HepG2 (cell line): Measurements from ENCODE around the gene SCAPER. TPM values are rescaled to one million over a fixed set of nuclear protein-coding genes. Genes with fewer than 3 reads are reported as not detected.
A peak's percentile ranks its signal among the peaks of the same experiment; 100 is the strongest.

Experiments
- CAMTA2 ChIP-seq: sonication (generic); formaldehyde crosslinking; IDR thresholded peaks from 2 replicates; pipeline ENCODE4 v1.4.0; 2020; ENCODE audit warnings: mild to moderate bottlenecking, missing genetic modification reagents, borderline replicate concordance
- EEA1 ChIP-seq: sonication (generic); formaldehyde crosslinking; IDR thresholded peaks from 2 replicates; pipeline ENCODE4 v1.5.1; 2020; ENCODE audit warnings: mild to moderate bottlenecking, missing genetic modification reagents, borderline replicate concordance
- ESRRA ChIP-seq: sonication (generic); formaldehyde crosslinking; IDR thresholded peaks from 2 replicates; pipeline ENCODE4 v1.5.1; 2020; ENCODE audit warnings: mild to moderate bottlenecking, low read depth, missing genetic modification reagents
- FOXA3 ChIP-seq: IDR thresholded peaks from 2 replicates; pipeline ENCODE4 v1.6.1; 2016; ENCODE audit warnings: missing genetic modification reagents, missing compliant biosample characterization
- HES4 ChIP-seq: sonication (generic); formaldehyde crosslinking; IDR thresholded peaks from 2 replicates; pipeline ENCODE4 v1.9.0; 2021; ENCODE audit warnings: mild to moderate bottlenecking, missing genetic modification reagents, borderline replicate concordance
- LCORL ChIP-seq, 2 experiments: fragments of 450-650 bp in 1 of 2; sonication (generic) in 1 of 2; formaldehyde crosslinking in 1 of 2; IDR thresholded peaks; 2 replicates each; pipeline versions ENCODE4 v1.5.0 to v1.6.1; 2017 to 2020; ENCODE audit warnings: antibody characterized with exemption in 1 of 2, missing genetic modification reagents in 1 of 2
- MXD1 ChIP-seq: sonication (generic); formaldehyde crosslinking; IDR thresholded peaks from 2 replicates; pipeline ENCODE4 v1.4.0; 2020; ENCODE audit warnings: mild to moderate bottlenecking, missing genetic modification reagents
- NFYC ChIP-seq: IDR thresholded peaks from 2 replicates; pipeline ENCODE4 v1.6.1; 2016; ENCODE audit warnings: missing genetic modification reagents, missing compliant biosample characterization
- RXRB ChIP-seq: IDR thresholded peaks from 2 replicates; pipeline ENCODE4 v1.6.1; 2016; ENCODE audit warnings: borderline replicate concordance, missing genetic modification reagents, missing compliant biosample characterization
- TBP ChIP-seq: sonication (generic); formaldehyde crosslinking; IDR thresholded peaks from 2 replicates; pipeline ENCODE4 v1.5.0; 2020; ENCODE audit warnings: missing genetic modification reagents
- TBX2 ChIP-seq: sonication (generic); formaldehyde crosslinking; IDR thresholded peaks from 2 replicates; pipeline ENCODE4 v1.5.0; 2020; ENCODE audit warnings: missing genetic modification reagents, mild to moderate bottlenecking, borderline replicate concordance
- TEAD3 ChIP-seq: optimal IDR thresholded peaks from 2 replicates; pipeline ENCODE3; 2016; ENCODE audit warnings: borderline replicate concordance
- ZNF337 ChIP-seq: sonication (generic); formaldehyde crosslinking; IDR thresholded peaks from 2 replicates; pipeline ENCODE4 v1.5.1; 2020; ENCODE audit warnings: missing genetic modification reagents, low read depth, mild to moderate bottlenecking, borderline replicate concordance
- ZNF616 ChIP-seq: sonication (generic); formaldehyde crosslinking; IDR thresholded peaks from 2 replicates; pipeline ENCODE4 v1.5.0; 2020; ENCODE audit warnings: low read depth, mild to moderate bottlenecking, missing genetic modification reagents
- polyA plus RNA-seq, 8 experiments: library from polyadenylated mRNA; depleted of rRNA in 3 of 8; stranded (reverse) in 7 of 8; unstranded in 1 of 8; fragments of >200 nt; fragmentation: Illumina TruSeq in 4 of 8; extraction: Trizol in 4 of 8; gene quantifications; 2 replicates each; pipeline versions ENCODE4 v1.2.1 to v1.2.3, GENCODE V29; 2011 to 2016; ENCODE audit warnings: low read depth in 4 of 8, missing spikeins in 1 of 8, mixed read lengths in 1 of 8; ENCODE audit not compliant: insufficient read depth in 1 of 8
- total RNA-seq, 5 experiments: library from RNA; depleted of rRNA; stranded (reverse); fragments of >200 nt; fragmentation: Illumina TruSeq; extraction: Trizol; gene quantifications; 2 replicates each; pipeline ENCODE4 v1.2.3, GENCODE V29; 2016; ENCODE audit warnings: low read depth in 1 of 5
- TF ChIP-seq, protein P1 (sequence below): sonication (generic); formaldehyde crosslinking; IDR thresholded peaks from 2 replicates; pipeline ENCODE4 v1.5.1; 2020; ENCODE audit warnings: mild to moderate bottlenecking, moderate library complexity, missing genetic modification reagents
- TF ChIP-seq, protein P2 (sequence below): sonication (generic); formaldehyde crosslinking; IDR thresholded peaks from 2 replicates; pipeline ENCODE4 v1.5.0; 2020; ENCODE audit warnings: mild to moderate bottlenecking, missing genetic modification reagents, borderline replicate concordance
- TF ChIP-seq, protein P3 (sequence below): sonication (generic); formaldehyde crosslinking; IDR thresholded peaks from 2 replicates; pipeline ENCODE4 v1.9.0; 2021; ENCODE audit warnings: missing genetic modification reagents, borderline replicate concordance

Gene SCAPER
- total and polyA plus RNA-seq, 2 of the 13 experiments (the other 11 are each of a cell fraction or from before 2014, with no cell fraction given) = 4.3 to 10.5 TPM

GRCh38 chr15:76377217-76377616 lies 527.9 kb downstream of the SCAPER start (continued):
- TF ChIP-seq TBP (CRISPR knock-in tag) = no peak
- TF ChIP-seq TBX2 = peak; percentile 93
- no peak for TF ChIP-seq ZNF616
- TF ChIP-seq, protein P1, sequence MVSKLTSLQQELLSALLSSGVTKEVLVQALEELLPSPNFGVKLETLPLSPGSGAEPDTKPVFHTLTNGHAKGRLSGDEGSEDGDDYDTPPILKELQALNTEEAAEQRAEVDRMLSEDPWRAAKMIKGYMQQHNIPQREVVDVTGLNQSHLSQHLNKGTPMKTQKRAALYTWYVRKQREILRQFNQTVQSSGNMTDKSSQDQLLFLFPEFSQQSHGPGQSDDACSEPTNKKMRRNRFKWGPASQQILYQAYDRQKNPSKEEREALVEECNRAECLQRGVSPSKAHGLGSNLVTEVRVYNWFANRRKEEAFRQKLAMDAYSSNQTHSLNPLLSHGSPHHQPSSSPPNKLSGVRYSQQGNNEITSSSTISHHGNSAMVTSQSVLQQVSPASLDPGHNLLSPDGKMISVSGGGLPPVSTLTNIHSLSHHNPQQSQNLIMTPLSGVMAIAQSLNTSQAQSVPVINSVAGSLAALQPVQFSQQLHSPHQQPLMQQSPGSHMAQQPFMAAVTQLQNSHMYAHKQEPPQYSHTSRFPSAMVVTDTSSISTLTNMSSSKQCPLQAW (CRISPR knock-in tag) = no peak
- no peak for TF ChIP-seq NFYC (CRISPR knock-in tag)
- peak; percentile 89 for TF ChIP-seq ESRRA (CRISPR knock-in tag)
- TF ChIP-seq HES4 (CRISPR knock-in tag) = no peak
- no peak for TF ChIP-seq EEA1
- no peak for TF ChIP-seq ZNF337 (CRISPR knock-in tag)
- no peak for TF ChIP-seq LCORL (IDR thresholded peaks at IDR 0.05)
- 0 out of 2 replicates have a peak, but pooled peaks have one; percentile 25 for TF ChIP-seq LCORL (CRISPR knock-in tag; IDR thresholded peaks at IDR 0.05)
- TF ChIP-seq CAMTA2 (CRISPR knock-in tag) = no peak
- TF ChIP-seq TEAD3 (CRISPR knock-in tag) = no peak
- TF ChIP-seq, protein P2, sequence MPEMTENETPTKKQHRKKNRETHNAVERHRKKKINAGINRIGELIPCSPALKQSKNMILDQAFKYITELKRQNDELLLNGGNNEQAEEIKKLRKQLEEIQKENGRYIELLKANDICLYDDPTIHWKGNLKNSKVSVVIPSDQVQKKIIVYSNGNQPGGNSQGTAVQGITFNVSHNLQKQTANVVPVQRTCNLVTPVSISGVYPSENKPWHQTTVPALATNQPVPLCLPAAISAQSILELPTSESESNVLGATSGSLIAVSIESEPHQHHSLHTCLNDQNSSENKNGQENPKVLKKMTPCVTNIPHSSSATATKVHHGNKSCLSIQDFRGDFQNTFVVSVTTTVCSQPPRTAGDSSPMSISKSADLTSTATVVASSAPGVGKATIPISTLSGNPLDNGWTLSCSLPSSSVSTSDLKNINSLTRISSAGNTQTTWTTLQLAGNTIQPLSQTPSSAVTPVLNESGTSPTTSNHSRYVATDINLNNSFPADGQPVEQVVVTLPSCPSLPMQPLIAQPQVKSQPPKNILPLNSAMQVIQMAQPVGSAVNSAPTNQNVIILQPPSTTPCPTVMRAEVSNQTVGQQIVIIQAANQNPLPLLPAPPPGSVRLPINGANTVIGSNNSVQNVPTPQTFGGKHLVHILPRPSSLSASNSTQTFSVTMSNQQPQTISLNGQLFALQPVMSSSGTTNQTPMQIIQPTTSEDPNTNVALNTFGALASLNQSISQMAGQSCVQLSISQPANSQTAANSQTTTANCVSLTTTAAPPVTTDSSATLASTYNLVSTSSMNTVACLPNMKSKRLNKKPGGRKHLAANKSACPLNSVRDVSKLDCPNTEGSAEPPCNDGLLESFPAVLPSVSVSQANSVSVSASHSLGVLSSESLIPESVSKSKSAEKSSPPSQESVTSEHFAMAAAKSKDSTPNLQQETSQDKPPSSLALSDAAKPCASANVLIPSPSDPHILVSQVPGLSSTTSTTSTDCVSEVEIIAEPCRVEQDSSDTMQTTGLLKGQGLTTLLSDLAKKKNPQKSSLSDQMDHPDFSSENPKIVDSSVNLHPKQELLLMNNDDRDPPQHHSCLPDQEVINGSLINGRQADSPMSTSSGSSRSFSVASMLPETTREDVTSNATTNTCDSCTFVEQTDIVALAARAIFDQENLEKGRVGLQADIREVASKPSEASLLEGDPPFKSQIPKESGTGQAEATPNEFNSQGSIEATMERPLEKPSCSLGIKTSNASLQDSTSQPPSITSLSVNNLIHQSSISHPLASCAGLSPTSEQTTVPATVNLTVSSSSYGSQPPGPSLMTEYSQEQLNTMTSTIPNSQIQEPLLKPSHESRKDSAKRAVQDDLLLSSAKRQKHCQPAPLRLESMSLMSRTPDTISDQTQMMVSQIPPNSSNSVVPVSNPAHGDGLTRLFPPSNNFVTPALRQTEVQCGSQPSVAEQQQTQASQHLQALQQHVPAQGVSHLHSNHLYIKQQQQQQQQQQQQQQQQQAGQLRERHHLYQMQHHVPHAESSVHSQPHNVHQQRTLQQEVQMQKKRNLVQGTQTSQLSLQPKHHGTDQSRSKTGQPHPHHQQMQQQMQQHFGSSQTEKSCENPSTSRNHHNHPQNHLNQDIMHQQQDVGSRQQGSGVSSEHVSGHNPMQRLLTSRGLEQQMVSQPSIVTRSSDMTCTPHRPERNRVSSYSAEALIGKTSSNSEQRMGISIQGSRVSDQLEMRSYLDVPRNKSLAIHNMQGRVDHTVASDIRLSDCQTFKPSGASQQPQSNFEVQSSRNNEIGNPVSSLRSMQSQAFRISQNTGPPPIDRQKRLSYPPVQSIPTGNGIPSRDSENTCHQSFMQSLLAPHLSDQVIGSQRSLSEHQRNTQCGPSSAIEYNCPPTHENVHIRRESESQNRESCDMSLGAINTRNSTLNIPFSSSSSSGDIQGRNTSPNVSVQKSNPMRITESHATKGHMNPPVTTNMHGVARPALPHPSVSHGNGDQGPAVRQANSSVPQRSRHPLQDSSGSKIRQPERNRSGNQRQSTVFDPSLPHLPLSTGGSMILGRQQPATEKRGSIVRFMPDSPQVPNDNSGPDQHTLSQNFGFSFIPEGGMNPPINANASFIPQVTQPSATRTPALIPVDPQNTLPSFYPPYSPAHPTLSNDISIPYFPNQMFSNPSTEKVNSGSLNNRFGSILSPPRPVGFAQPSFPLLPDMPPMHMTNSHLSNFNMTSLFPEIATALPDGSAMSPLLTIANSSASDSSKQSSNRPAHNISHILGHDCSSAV (CRISPR knock-in tag) = no peak
- TF ChIP-seq, protein P3, sequence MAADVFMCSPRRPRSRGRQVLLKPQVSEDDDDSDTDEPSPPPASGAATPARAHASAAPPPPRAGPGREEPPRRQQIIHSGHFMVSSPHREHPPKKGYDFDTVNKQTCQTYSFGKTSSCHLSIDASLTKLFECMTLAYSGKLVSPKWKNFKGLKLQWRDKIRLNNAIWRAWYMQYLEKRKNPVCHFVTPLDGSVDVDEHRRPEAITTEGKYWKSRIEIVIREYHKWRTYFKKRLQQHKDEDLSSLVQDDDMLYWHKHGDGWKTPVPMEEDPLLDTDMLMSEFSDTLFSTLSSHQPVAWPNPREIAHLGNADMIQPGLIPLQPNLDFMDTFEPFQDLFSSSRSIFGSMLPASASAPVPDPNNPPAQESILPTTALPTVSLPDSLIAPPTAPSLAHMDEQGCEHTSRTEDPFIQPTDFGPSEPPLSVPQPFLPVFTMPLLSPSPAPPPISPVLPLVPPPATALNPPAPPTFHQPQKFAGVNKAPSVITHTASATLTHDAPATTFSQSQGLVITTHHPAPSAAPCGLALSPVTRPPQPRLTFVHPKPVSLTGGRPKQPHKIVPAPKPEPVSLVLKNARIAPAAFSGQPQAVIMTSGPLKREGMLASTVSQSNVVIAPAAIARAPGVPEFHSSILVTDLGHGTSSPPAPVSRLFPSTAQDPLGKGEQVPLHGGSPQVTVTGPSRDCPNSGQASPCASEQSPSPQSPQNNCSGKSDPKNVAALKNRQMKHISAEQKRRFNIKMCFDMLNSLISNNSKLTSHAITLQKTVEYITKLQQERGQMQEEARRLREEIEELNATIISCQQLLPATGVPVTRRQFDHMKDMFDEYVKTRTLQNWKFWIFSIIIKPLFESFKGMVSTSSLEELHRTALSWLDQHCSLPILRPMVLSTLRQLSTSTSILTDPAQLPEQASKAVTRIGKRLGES (CRISPR knock-in tag) = no peak
- peak; percentile 35; the same call in 1 of the 2 replicates for TF ChIP-seq FOXA3 (CRISPR knock-in tag)
- TF ChIP-seq MXD1 (CRISPR knock-in tag) = no peak
- TF ChIP-seq RXRB = peak; percentile 83
